Testis (tissue), 3 donors: ENCODE data around the gene USP43. TPM values are rescaled to one million over a fixed set of nuclear protein-coding genes. Genes with fewer than 3 reads are reported as not detected.

Experiments
- DNase-seq: peaks from one replicate; pipeline ENCODE4 v3.0.0-alpha.2; 2019
- H3K27ac ChIP-seq, 2 donors: fragments of 200-600 bp; sonication (generic); one replicate each; pipeline ENCODE4 v1.5.1; 2019
- H3K27me3 ChIP-seq: fragments of 200-600 bp; sonication (generic); one replicate; pipeline ENCODE4 v1.5.1; 2019
- H3K36me3 ChIP-seq: fragments of 200-600 bp; sonication (generic); one replicate; pipeline ENCODE4 v1.5.1; 2017; ENCODE audit warnings: low read depth; ENCODE audit errors: missing control alignments
- H3K4me1 ChIP-seq: fragments of 200-600 bp; sonication (generic); one replicate; pipeline ENCODE4 v1.5.1; 2019
- H3K4me3 ChIP-seq, 2 donors: fragments of 200-600 bp; sonication (generic); one replicate each; pipeline ENCODE4 v1.5.1; 2017 to 2019
- H3K9me3 ChIP-seq: fragments of 200-600 bp; sonication (generic); one replicate; pipeline ENCODE4 v1.5.1; 2017
- POLR2A ChIP-seq: fragments of 450-650 bp; IDR thresholded peaks from one replicate; pipeline ENCODE4 v1.6.1; 2017; ENCODE audit warnings: antibody characterized with exemption, mild to moderate bottlenecking, moderate library complexity
- WGBS, 2 donors: methylation state at CpG; one replicate each; pipeline ENCODE4 v1.1.5; 2018; 5-methylcytosine and 5-hydroxymethylcytosine counted together
- intact Hi-C: fragments of 100-400 bp; cut with DNase I; formaldehyde crosslinking; loops from one replicate; pipeline ENCODE4 v1.15.1; 2023; ENCODE audit warnings: low total_unique reads
- polyA plus RNA-seq: library from polyadenylated mRNA; stranded (reverse); fragments of 350-450 nt; fragmentation: Illumina TruSeq; extraction: RNeasy Lipid Tissue Mini Kit (QIAGEN cat#74804); gene quantifications from one replicate; pipeline ENCODE4 v1.2.3, GENCODE V29; 2014; ENCODE audit warnings: low read depth, low replicate concordance; ENCODE audit not compliant: insufficient read depth
- total RNA-seq, 2 donors: library from RNA; depleted of rRNA; stranded (reverse); fragments of >200 nt; gene quantifications; one replicate each; pipeline ENCODE4 v1.2.3, GENCODE V29; 2016
- TF ChIP-seq, protein P1 (sequence below), 3 experiments: fragments of 450-650 bp in 2 of 3; fragments of 200-600 bp in 1 of 3; sonication (generic) in 1 of 3; IDR thresholded peaks; one replicate each; pipeline ENCODE4 v1.5.1; 2016 to 2019; ENCODE audit warnings: antibody characterized with exemption in 3 of 3, mild to moderate bottlenecking in 2 of 3, moderate library complexity in 1 of 3

USP43 gene
- total and polyA plus RNA-seq, 3 donors from 2014 or later = 4.6 to 7.2 (median 6.4) TPM

DNA sequence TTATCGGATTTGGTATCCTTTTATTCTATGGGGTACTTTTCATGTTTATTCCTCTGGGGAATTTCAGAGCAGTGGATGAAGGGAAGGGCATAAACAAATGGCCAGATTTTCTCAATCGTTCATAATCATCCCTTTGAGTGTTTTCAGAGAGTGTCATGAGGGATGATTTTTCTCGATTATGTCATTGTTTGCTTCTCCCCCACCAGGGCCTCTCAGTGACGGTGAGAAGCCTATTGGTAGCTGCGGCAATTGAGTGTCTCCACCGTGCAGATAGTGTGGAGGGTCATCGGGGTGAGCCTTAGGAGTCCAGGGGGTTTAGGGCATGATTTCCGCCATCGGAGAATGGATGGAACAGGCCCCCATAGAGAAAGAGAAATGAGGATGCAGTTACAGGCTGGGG lies 57.2 kb downstream of the USP43 start:
- H3K36me3 ChIP-seq = no peaks in the 10 kb centered on the region
- intact Hi-C loops = no loop called here
- DNase-seq = no peak
- no peaks in the 10 kb centered on the region for H3K27me3 ChIP-seq
- no peak overlapping the region for H3K4me3 ChIP-seq
- WGBS, 2 donors = 80 to 87% methylated on average over 9 of the region's 9 CpGs
- no peaks in the 10 kb centered on the region for H3K4me1 ChIP-seq
- H3K27ac ChIP-seq = no peak overlapping the region
- TF ChIP-seq, protein P1, sequence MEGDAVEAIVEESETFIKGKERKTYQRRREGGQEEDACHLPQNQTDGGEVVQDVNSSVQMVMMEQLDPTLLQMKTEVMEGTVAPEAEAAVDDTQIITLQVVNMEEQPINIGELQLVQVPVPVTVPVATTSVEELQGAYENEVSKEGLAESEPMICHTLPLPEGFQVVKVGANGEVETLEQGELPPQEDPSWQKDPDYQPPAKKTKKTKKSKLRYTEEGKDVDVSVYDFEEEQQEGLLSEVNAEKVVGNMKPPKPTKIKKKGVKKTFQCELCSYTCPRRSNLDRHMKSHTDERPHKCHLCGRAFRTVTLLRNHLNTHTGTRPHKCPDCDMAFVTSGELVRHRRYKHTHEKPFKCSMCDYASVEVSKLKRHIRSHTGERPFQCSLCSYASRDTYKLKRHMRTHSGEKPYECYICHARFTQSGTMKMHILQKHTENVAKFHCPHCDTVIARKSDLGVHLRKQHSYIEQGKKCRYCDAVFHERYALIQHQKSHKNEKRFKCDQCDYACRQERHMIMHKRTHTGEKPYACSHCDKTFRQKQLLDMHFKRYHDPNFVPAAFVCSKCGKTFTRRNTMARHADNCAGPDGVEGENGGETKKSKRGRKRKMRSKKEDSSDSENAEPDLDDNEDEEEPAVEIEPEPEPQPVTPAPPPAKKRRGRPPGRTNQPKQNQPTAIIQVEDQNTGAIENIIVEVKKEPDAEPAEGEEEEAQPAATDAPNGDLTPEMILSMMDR (IDR thresholded peaks at IDR 0.05) = no peak
- TF ChIP-seq POLR2A = no peak
- no peaks in the 10 kb centered on the region for H3K9me3 ChIP-seq

DNA sequence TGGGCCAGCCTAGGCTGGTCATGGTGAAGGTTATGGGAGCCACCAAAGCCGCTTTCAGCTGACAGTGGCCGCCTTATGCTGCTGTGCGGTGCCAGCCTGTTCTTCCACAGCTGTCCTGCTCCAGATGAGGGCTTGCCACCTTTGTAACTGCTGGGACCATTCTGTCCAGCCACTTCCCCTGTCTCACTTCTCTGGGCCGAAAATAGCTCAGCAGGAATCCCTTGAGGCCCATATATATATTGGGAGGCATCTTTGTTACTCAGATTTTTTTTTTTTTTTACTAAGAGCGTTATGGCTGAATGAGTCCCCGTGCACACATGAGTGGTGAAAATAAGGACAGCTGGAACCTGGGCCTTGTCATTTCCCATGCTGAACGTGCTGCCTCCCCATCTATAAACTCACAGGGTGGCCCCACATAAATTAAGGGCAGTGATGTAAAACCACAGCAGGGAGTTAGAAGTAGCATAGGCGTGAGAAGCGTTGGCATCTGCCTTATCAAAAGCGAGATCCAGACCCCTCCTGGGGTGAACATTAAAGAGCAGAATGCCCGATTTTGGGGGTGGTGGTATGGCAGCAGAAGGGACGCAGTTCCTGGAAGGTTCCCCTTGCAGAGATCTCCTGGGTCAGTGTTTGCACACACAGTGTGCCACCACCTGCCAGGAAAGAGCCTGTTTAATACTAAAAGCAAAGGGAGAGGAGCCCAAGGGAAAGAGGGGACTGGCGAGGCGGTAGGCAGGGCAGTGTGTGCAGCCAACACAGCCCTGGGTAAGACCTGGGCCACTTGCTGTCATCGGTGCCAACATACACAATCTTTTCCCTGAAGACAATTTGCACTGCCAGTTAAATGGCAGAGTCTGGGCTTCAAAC lies 57.8 kb downstream of the USP43 start:
- Histone ChIP-seq H3K36me3 (no peaks in the 10 kb centered on the region), H3K27me3 (no peaks in the 10 kb centered on the region), H3K27ac (no peak overlapping the region), H3K4me1 (no peaks in the 10 kb centered on the region), H3K9me3 (no peaks in the 10 kb centered on the region), H3K4me3 (no peak overlapping the region)
- no peak for DNase-seq
- intact Hi-C loops = no loop called here
- WGBS, 2 donors = 74 to 78% methylated on average over 15 of the region's 15 CpGs
- TF ChIP-seq POLR2A = no peak
- TF ChIP-seq, protein P1 (IDR thresholded peaks at IDR 0.05) = no peak

DNA sequence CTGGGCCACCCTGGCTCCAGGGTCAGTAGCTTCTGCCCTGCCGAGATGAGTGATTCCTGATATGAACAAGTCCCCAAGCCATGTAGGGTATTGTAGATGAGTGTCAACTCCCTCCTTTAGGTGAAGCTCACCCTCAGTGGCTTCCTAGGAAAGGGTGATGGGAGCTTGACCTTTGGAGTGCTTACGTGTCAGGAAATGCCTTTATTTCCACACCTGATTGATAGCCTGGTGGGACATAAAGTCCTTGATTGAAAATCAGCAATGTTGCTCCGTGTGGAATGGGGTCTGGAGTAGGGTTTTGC lies 58.4 kb downstream of the USP43 start:
- intact Hi-C loops = no loop called here
- H3K9me3 ChIP-seq = no peaks in the 10 kb centered on the region
- no peak for DNase-seq
- no peak overlapping the region for H3K27ac ChIP-seq
- no peak for TF ChIP-seq POLR2A
- TF ChIP-seq, protein P1 (IDR thresholded peaks at IDR 0.05) = no peak
- no peak overlapping the region for H3K4me3 ChIP-seq
- H3K4me1 ChIP-seq = no peaks in the 10 kb centered on the region
- 70 to 81% methylated on average over 3 of the region's 3 CpGs for WGBS, 2 donors
- no peaks in the 10 kb centered on the region for H3K27me3 ChIP-seq
- H3K36me3 ChIP-seq = no peaks in the 10 kb centered on the region

DNA sequence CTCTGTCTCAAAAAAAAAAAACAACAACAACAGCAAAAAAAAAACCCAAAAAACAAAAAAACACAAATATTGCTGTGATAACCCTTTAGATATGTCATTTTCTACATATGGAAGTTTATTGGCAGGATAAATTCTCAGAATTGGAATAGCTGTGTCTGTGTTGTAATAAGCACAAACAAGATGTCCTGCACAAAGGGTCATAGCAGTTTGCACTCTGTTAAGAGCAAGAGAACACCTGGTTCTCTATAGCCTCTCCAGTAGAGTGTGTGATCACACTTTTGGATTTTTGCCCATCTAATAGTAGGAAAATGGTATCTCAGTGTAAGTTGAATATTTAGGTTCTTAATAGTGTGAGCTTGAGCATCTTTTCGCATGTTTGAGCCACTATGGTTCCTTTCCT lies 60.4 kb downstream of the USP43 start:
- H3K36me3 ChIP-seq = no peaks in the 10 kb centered on the region
- no peaks in the 10 kb centered on the region for H3K4me1 ChIP-seq
- no peak for DNase-seq
- H3K27ac ChIP-seq = no peak overlapping the region
- WGBS, 2 donors = 81 to 91% methylated on average over 1 of the region's 1 CpG
- H3K27me3 ChIP-seq = no peaks in the 10 kb centered on the region
- no peak overlapping the region for H3K4me3 ChIP-seq
- intact Hi-C loops = no loop called here
- no peaks in the 10 kb centered on the region for H3K9me3 ChIP-seq
- no peak for TF ChIP-seq POLR2A
- TF ChIP-seq, protein P1 (IDR thresholded peaks at IDR 0.05) = no peak

DNA sequence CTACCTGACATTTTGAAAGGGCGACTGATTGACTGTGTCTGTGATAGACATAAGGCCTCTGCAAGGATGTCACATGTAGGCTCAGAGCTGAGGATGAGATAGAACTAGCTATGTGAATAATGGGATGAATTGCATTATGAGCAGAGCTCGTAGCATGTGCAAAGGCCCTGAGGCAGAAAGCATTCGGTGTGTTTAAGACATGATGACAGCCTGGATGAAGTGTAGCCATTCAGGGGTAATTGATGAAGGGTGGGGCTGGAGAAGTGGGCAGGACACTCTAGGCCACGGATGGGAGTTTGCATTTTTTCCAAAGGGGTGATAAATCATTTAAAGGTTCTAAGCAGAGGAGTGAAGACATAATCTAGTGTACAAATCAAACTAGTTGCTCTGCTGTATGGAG lies 62.6 kb downstream of the USP43 start:
- Histone ChIP-seq H3K27ac (no peak overlapping the region), H3K36me3 (no peaks in the 10 kb centered on the region), H3K4me1 (no peaks in the 10 kb centered on the region), H3K27me3 (no peaks in the 10 kb centered on the region), H3K4me3 (no peak overlapping the region), H3K9me3 (no peaks in the 10 kb centered on the region)
- DNase-seq = no peak
- intact Hi-C loops = no loop called here
- 91 to 94% methylated on average over 4 of the region's 4 CpGs for WGBS, 2 donors
- TF ChIP-seq, protein P1 (IDR thresholded peaks at IDR 0.05) = no peak
- TF ChIP-seq POLR2A = no peak
